ENCODE measurements around the gene ERC1. TPM values are rescaled to one million over a fixed set of nuclear protein-coding genes. Genes with fewer than 3 reads are reported as not detected.

ERC1 gene
- total RNA-seq, 1 experiment from 2014 or later = 40.4 TPM

DNA sequence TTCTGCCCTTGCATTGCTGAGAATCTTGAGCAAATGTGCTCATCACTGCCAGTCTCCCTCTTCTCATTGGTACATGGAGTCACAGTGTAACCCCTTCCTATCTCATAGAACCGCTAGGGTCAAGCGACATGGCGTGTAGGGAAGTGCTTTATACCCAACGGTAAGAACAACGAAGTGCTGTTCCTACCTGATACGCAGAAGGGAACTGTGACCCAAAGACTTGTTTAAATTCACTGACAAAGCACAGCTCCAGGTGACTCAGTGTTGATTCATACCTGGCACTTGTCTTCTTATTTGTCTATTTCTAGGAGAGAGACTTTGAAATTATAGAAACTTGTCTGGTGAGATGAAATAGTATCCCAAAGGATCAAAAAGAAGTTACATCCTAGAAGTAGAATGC lies 549.7 kb downstream of the ERC1 start:
- ChIA-PET POLR2A (no interaction called here), CTCF (interaction anchor here (0.6 kb wide), 1 partner anchor 423 kb away, joined by 3 read pairs; no protein-coding TSS in a partner anchor)
- Histone ChIP-seq H3K36me3 (ENCODE audit: control insufficient read depth, insufficient read depth, low read length) (no peaks in the 10 kb centered on the region), H3K27ac (ENCODE audit: low read length) (0 out of 2 replicates have a peak overlapping the region, but pooled peaks have one; percentile 34), H3K4me1 (ENCODE audit: control insufficient read depth, insufficient read depth, low read length) (peaks cover 5% of the 10 kb centered on the region), H3K27me3 (ENCODE audit: control insufficient read depth, insufficient read depth, low read length) (no peaks in the 10 kb centered on the region), H3K4me3 (ENCODE audit: low read depth in 2 of 2, low read length in 2 of 2) (no peak overlapping the region), H3K9me3 (ENCODE audit: control insufficient read depth, insufficient read depth, low read depth, low read length) (no peaks in the 10 kb centered on the region)
- no TSS peak for BruUV-seq (replicated peaks)
- in situ Hi-C loops (cut with HindIII; ENCODE audit: low pct_unique_long_range_greater_than_20kb, low sequenced_read_pairs) (no loop called here), intact Hi-C loops (cut with micrococcal nuclease; ENCODE audit: unreplicated experiment) (no loop called here)
- peak; percentile 73 for ATAC-seq
- peak; percentile 52 for DNase-seq (ENCODE audit: low read depth, low spot score)
- TF ChIP-seq, protein P1, sequence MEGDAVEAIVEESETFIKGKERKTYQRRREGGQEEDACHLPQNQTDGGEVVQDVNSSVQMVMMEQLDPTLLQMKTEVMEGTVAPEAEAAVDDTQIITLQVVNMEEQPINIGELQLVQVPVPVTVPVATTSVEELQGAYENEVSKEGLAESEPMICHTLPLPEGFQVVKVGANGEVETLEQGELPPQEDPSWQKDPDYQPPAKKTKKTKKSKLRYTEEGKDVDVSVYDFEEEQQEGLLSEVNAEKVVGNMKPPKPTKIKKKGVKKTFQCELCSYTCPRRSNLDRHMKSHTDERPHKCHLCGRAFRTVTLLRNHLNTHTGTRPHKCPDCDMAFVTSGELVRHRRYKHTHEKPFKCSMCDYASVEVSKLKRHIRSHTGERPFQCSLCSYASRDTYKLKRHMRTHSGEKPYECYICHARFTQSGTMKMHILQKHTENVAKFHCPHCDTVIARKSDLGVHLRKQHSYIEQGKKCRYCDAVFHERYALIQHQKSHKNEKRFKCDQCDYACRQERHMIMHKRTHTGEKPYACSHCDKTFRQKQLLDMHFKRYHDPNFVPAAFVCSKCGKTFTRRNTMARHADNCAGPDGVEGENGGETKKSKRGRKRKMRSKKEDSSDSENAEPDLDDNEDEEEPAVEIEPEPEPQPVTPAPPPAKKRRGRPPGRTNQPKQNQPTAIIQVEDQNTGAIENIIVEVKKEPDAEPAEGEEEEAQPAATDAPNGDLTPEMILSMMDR (IDR thresholded peaks at IDR 0.05) = no peak

DNA sequence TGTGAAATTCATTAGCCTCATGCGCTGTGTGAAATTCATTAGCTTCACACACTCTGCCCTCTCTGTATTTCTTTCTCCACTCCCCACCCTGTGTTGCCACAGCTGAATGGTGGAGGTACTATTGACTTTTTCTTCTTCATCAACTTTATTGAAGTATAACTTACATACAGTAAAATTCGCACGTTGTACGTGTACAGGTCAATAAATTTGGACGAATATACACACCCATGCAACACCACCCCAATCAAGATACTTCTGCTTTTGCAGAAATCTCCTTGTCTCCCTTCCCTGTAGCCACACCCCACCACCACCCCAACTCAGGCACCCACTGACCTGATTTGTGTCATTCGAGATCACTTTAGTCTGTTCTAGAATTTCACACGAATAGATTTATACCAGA lies 551.6 kb downstream of the ERC1 start:
- DNase-seq (ENCODE audit: low read depth, low spot score) = no peak
- Histone ChIP-seq H3K4me1 (ENCODE audit: control insufficient read depth, insufficient read depth, low read length) (peaks cover 3% of the 10 kb centered on the region), H3K27me3 (ENCODE audit: control insufficient read depth, insufficient read depth, low read length) (no peaks in the 10 kb centered on the region), H3K9me3 (ENCODE audit: control insufficient read depth, insufficient read depth, low read depth, low read length) (no peaks in the 10 kb centered on the region), H3K27ac (ENCODE audit: low read length) (no peak overlapping the region), H3K4me3 (ENCODE audit: low read depth in 2 of 2, low read length in 2 of 2) (no peak overlapping the region), H3K36me3 (ENCODE audit: control insufficient read depth, insufficient read depth, low read length) (no peaks in the 10 kb centered on the region)
- ATAC-seq = no peak
- TF ChIP-seq POLR2AphosphoS5 (IDR thresholded peaks at IDR 0.05; ENCODE audit: low read depth, low read length) (no peak), SIN3A (IDR thresholded peaks at IDR 0.05; ENCODE audit: borderline replicate concordance, insufficient read depth, low read depth, low read length) (no peak), TCF7L2 (IDR thresholded peaks at IDR 0.05; ENCODE audit: low read depth, low read length) (no peak)
- TF ChIP-seq, protein P2, sequence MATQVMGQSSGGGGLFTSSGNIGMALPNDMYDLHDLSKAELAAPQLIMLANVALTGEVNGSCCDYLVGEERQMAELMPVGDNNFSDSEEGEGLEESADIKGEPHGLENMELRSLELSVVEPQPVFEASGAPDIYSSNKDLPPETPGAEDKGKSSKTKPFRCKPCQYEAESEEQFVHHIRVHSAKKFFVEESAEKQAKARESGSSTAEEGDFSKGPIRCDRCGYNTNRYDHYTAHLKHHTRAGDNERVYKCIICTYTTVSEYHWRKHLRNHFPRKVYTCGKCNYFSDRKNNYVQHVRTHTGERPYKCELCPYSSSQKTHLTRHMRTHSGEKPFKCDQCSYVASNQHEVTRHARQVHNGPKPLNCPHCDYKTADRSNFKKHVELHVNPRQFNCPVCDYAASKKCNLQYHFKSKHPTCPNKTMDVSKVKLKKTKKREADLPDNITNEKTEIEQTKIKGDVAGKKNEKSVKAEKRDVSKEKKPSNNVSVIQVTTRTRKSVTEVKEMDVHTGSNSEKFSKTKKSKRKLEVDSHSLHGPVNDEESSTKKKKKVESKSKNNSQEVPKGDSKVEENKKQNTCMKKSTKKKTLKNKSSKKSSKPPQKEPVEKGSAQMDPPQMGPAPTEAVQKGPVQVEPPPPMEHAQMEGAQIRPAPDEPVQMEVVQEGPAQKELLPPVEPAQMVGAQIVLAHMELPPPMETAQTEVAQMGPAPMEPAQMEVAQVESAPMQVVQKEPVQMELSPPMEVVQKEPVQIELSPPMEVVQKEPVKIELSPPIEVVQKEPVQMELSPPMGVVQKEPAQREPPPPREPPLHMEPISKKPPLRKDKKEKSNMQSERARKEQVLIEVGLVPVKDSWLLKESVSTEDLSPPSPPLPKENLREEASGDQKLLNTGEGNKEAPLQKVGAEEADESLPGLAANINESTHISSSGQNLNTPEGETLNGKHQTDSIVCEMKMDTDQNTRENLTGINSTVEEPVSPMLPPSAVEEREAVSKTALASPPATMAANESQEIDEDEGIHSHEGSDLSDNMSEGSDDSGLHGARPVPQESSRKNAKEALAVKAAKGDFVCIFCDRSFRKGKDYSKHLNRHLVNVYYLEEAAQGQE (IDR thresholded peaks at IDR 0.05; ENCODE audit: insufficient read depth in 1 of 2, low read depth in 2 of 2, low read length in 1 of 2) = no peak
- TF ChIP-seq, protein P1 (IDR thresholded peaks at IDR 0.05) = no peak
- ChIA-PET CTCF (no interaction called here), POLR2A (no interaction called here)
- in situ Hi-C loops (cut with HindIII; ENCODE audit: low pct_unique_long_range_greater_than_20kb, low sequenced_read_pairs) (no loop called here), intact Hi-C loops (cut with micrococcal nuclease; ENCODE audit: unreplicated experiment) (no loop called here)
- BruUV-seq (replicated peaks) = no TSS peak
